HEK293T (cell line): ENCODE data around the gene KLHL6.

Experiments
- CTCF ChIA-PET: fragments of 350-600 bp; formaldehyde crosslinking; extraction: SDS; loops from one replicate; lab custom pipeline; 2021; ENCODE audit warnings: antibody characterized with exemption, inconsistent platforms; lab: Yijun Ruan, JAX
- POLR2A ChIA-PET: fragments of 350-600 bp; formaldehyde crosslinking; extraction: SDS; loops from one replicate; lab custom pipeline; 2020; ENCODE audit warnings: antibody characterized with exemption, inconsistent platforms; lab: Yijun Ruan, JAX
- DNase-seq: peaks from one replicate; pipeline ENCODE4 v3.0.0; 2012; ENCODE audit warnings: mixed read lengths; ENCODE audit errors: extremely low spot score
- ARNT ChIP-seq: fragments of 450-650 bp; IDR thresholded peaks from 2 replicates; pipeline ENCODE4 v1.6.1; 2017; ENCODE audit warnings: mild to moderate bottlenecking
- BHLHE40 ChIP-seq: fragments of 450-650 bp; IDR thresholded peaks from 2 replicates; pipeline ENCODE4 v1.6.1; 2016; ENCODE audit warnings: mild to moderate bottlenecking, moderate library complexity, borderline replicate concordance
- CTBP1 ChIP-seq: fragments of 450-650 bp; IDR thresholded peaks from 2 replicates; pipeline ENCODE4 v1.6.1; 2016; ENCODE audit warnings: borderline replicate concordance
- ELF4 ChIP-seq: fragments of 450-650 bp; IDR thresholded peaks from 2 replicates; pipeline ENCODE4 v1.6.1; 2017; ENCODE audit warnings: antibody characterized with exemption
- FOXA1 ChIP-seq: fragments of 450-650 bp; IDR thresholded peaks from 2 replicates; pipeline ENCODE4 v1.6.1; 2016; ENCODE audit warnings: mild to moderate bottlenecking
- FOXK2 ChIP-seq: fragments of 450-650 bp; IDR thresholded peaks from 2 replicates; pipeline ENCODE4 v1.6.1; 2016; ENCODE audit warnings: mild to moderate bottlenecking
- FOXM1 ChIP-seq: fragments of 450-650 bp; IDR thresholded peaks from 2 replicates; pipeline ENCODE4 v1.6.1; 2017; ENCODE audit warnings: mild to moderate bottlenecking, borderline replicate concordance
- HDGF ChIP-seq: fragments of 450-650 bp; IDR thresholded peaks from 2 replicates; pipeline ENCODE4 v1.6.1; 2017; ENCODE audit warnings: antibody characterized with exemption, borderline replicate concordance
- L3MBTL2 ChIP-seq: fragments of 450-650 bp; conservative IDR thresholded peaks from 2 replicates; pipeline ENCODE4 v1.6.1; 2016; ENCODE audit warnings: mild to moderate bottlenecking
- LEF1 ChIP-seq: fragments of 450-650 bp; IDR thresholded peaks from 2 replicates; pipeline ENCODE4 v1.6.1; 2017; ENCODE audit warnings: mild to moderate bottlenecking, borderline replicate concordance
- NFRKB ChIP-seq: fragments of 450-650 bp; IDR thresholded peaks from 2 replicates; pipeline ENCODE4 v1.6.1; 2016; ENCODE audit warnings: mild to moderate bottlenecking, moderate library complexity
- PKNOX1 ChIP-seq: fragments of 450-650 bp; IDR thresholded peaks from 2 replicates; pipeline ENCODE4 v1.6.1; 2016
- SP1 ChIP-seq: fragments of 450-650 bp; IDR thresholded peaks from 2 replicates; pipeline ENCODE4 v1.6.1; 2017
- SUZ12 ChIP-seq: fragments of 450-650 bp; IDR thresholded peaks from 2 replicates; pipeline ENCODE4 v1.6.1; 2016; ENCODE audit warnings: mild to moderate bottlenecking
- TARDBP ChIP-seq: fragments of 450-650 bp; IDR thresholded peaks from 2 replicates; pipeline ENCODE4 v1.6.1; 2016
- ZNF384 ChIP-seq: fragments of 450-650 bp; IDR thresholded peaks from 2 replicates; pipeline ENCODE4 v1.6.1; 2016

Gene KLHL6

GRCh38 chr3:183489455-183490210 lies 65.9 kb downstream of the KLHL6 start:
- CTCF ChIA-PET: no interaction called here

GRCh38 chr3:183488343-183488742 lies 67.2 kb downstream of the KLHL6 start:
- CTCF ChIA-PET: no interaction called here
- POLR2A ChIA-PET: no interaction called here
- TF ChIP-seq TARDBP (no peak), ZNF384 (no peak), CTBP1 (no peak), LEF1 (no peak), FOXK2 (no peak), NFRKB (no peak)

More at GRCh38 chr3:183489455-183490210, 65.9 kb downstream of the KLHL6 start:
- TF ChIP-seq LEF1 (no peak), FOXK2 (no peak), BHLHE40 (no peak), TARDBP (no peak), PKNOX1 (no peak), SP1 (no peak), ELF4 (no peak), CTBP1 (no peak), NFRKB (no peak), FOXM1 (no peak)
- POLR2A ChIA-PET: no interaction called here
- DNase-seq: no peak

GRCh38 chr3:183487896-183488295 lies 67.6 kb downstream of the KLHL6 start:
- CTCF ChIA-PET: no interaction called here
- DNase-seq: no peak
- TF ChIP-seq PKNOX1: no peak
- no peak for TF ChIP-seq HDGF
- no peak for TF ChIP-seq FOXA1
- TF ChIP-seq SP1: no peak
- TF ChIP-seq CTBP1: no peak
- no peak for TF ChIP-seq ELF4
- TF ChIP-seq ARNT: no peak
- POLR2A ChIA-PET: no interaction called here

More at GRCh38 chr3:183488343-183488742, 67.2 kb downstream of the KLHL6 start:
- no peak for DNase-seq

- TF ChIP-seq FOXM1 (no peak), BHLHE40 (no peak), HDGF (no peak), ELF4 (no peak), FOXA1 (no peak)
- POLR2A ChIA-PET: no interaction called here
- CTCF ChIA-PET: no interaction called here
- DNase-seq: no peak
Measured at GRCh38 chr3:183487016-183487415, 68.5 kb downstream of the KLHL6 start.

- ChIA-PET CTCF (interaction anchor here (0.6 kb wide), 1 partner anchor 594 kb away, joined by 5 read pairs; no protein-coding TSS in a partner anchor), POLR2A (no interaction called here)
- DNase-seq: no peak
- TF ChIP-seq ZNF384 (no peak), L3MBTL2 (no peak), TARDBP (no peak), FOXK2 (no peak), ELF4 (no peak), SP1 (no peak), HDGF (no peak), NFRKB (no peak), PKNOX1 (no peak), LEF1 (no peak)
Measured at GRCh38 chr3:183486472-183486871, 69.0 kb downstream of the KLHL6 start.

GRCh38 chr3:183485585-183485984 lies 69.9 kb downstream of the KLHL6 start:
- DNase-seq: no peak
- TF ChIP-seq ARNT: no peak
- ChIA-PET CTCF (no interaction called here), POLR2A (no interaction called here)

GRCh38 chr3:183485093-183485492 lies 70.4 kb downstream of the KLHL6 start:
- TF ChIP-seq TARDBP (no peak), L3MBTL2 (no peak), ARNT (no peak), FOXK2 (no peak), LEF1 (no peak), PKNOX1 (no peak), NFRKB (no peak), ZNF384 (no peak), FOXM1 (no peak), FOXA1 (no peak), SP1 (no peak), ELF4 (no peak), HDGF (no peak), BHLHE40 (no peak), CTBP1 (no peak), SUZ12 (no peak)
- ChIA-PET POLR2A (no interaction called here), CTCF (no interaction called here)
- no peak for DNase-seq
